Adrenal gland (tissue), 5 donors: Measurements from ENCODE around the gene VSTM2B.

Source experiments
- CTCF ChIP-seq, 6 experiments: fragments of 450-650 bp in 4 of 6; fragments of 200-600 bp in 2 of 6; sonication (generic) in 1 of 6; IDR thresholded peaks; 1 replicate in 5 of 6; 2 replicates in 1 of 6; pipeline versions ENCODE4 v1.5.1 to v1.8.0; 2016 to 2021; ENCODE audit warnings: antibody characterized with exemption in 6 of 6, mild to moderate bottlenecking in 2 of 6, moderate library complexity in 1 of 6
- POLR2A ChIP-seq, 2 donors: fragments of 450-650 bp; IDR thresholded peaks; one replicate each; pipeline ENCODE4 v1.6.1; 2017; ENCODE audit warnings: antibody characterized with exemption in 2 of 2, mild to moderate bottlenecking in 2 of 2, moderate library complexity in 1 of 2
- donor health status: DM: no; HTN: no; CAD: no.

DNA sequence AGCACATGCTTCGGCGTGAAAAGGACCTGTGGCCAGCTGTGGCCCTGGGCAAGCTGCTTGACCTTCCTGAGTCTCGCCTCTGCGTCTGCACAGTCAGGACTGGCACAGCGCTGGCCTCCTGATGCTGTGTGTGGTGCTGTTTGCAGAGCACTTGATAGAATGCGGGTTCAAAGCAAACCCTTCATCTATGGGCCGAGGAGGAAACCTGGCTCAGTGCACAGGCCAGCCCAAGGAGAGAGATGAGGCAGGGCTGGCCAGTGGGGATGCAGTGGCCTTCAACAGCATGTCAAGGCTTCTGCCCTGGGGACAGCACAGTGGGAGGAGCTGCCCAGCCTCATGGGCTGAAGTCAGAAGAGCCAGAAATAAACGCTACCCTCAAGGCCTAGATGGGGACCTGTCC is 21.3 kb upstream of the VSTM2B start:
- TF ChIP-seq CTCF (IDR thresholded peaks at IDR 0.05) = no peak
- TF ChIP-seq POLR2A (IDR thresholded peaks at IDR 0.05) = no peak
